Natural killer cell (primary cell): ENCODE results near the gene MAST4. TPM values are rescaled to one million over a fixed set of nuclear protein-coding genes. Genes with fewer than 3 reads are reported as not detected.

Source experiments
- ATAC-seq, 3 donors: fragments of 150-1000 bp in 2 of 3; fragments of 200-7000 bp in 1 of 3; cut with Tn5 transposase; 1 replicate in 1 of 3; 2 replicates in 2 of 3; pipeline ENCODE4 v1.10.0; 2021; ENCODE audit warnings: mild to moderate bottlenecking in 2 of 3, moderate library complexity in 2 of 3
- DNase-seq, 2 donors: peaks; one replicate each; pipeline versions ENCODE4 v3.0.0 to v3.0.0-alpha.2; 2013 to 2021; ENCODE audit warnings: mixed read lengths in 1 of 2
- H3K27ac ChIP-seq: one replicate; pipeline ENCODE4 v1.5.1; 2013; ENCODE audit warnings: mild to moderate bottlenecking, low read length
- H3K27me3 ChIP-seq: one replicate; pipeline ENCODE4 v1.6.1; 2013; ENCODE audit warnings: low read length; ENCODE audit not compliant: control insufficient read depth, insufficient read depth
- H3K36me3 ChIP-seq: one replicate; pipeline ENCODE4 v1.6.1; 2013; ENCODE audit warnings: low read length; ENCODE audit not compliant: control insufficient read depth, insufficient read depth
- H3K4me1 ChIP-seq: one replicate; pipeline ENCODE4 v1.6.1; 2013; ENCODE audit warnings: low read length; ENCODE audit not compliant: control insufficient read depth, insufficient read depth
- H3K4me3 ChIP-seq: one replicate; pipeline ENCODE4 v1.5.1; 2013; ENCODE audit warnings: low read length
- H3K9me3 ChIP-seq: one replicate; pipeline ENCODE4 v1.6.1; 2013; ENCODE audit warnings: low read length; ENCODE audit not compliant: control insufficient read depth, insufficient read depth
- H3K27ac Mint-ChIP-seq, 2 donors: one replicate each; pipeline ENCODE4 v1.8.0; 2022; ENCODE audit warnings: mild to moderate bottlenecking in 2 of 2, mixed read lengths in 2 of 2, moderate library complexity in 1 of 2
- H3K27me3 Mint-ChIP-seq, 2 donors: one replicate each; pipeline ENCODE4 v1.8.0; 2022; ENCODE audit warnings: low read depth in 2 of 2, mixed read lengths in 2 of 2
- H3K36me3 Mint-ChIP-seq: one replicate; pipeline ENCODE4 v1.8.0; 2022; ENCODE audit warnings: mixed read lengths
- H3K4me1 Mint-ChIP-seq, 2 donors: one replicate each; pipeline ENCODE4 v1.8.0; 2022; ENCODE audit warnings: mixed read lengths in 2 of 2
- H3K4me3 Mint-ChIP-seq: one replicate; pipeline ENCODE4 v1.8.0; 2022; ENCODE audit warnings: mild to moderate bottlenecking, moderate library complexity, mixed read lengths
- H3K9me3 Mint-ChIP-seq, 2 donors: one replicate each; pipeline ENCODE4 v1.8.0; 2022; ENCODE audit warnings: mixed read lengths in 2 of 2
- WGBS: methylation state at CpG from one replicate; pipeline ENCODE4 v1.1.7; 2013; ENCODE audit warnings: missing lambda C conversion rate; ENCODE audit not compliant: insufficient coverage; 5-methylcytosine and 5-hydroxymethylcytosine counted together
- intact Hi-C: fragments of 100-400 bp; cut with micrococcal nuclease; formaldehyde crosslinking; loops from one replicate; pipeline ENCODE4 v1.14.2; 2022
- total RNA-seq, 4 donors: library from RNA; stranded (reverse); fragments of 120-200 nt in 1 of 4; gene quantifications; one replicate each; pipeline versions ENCODE4 v1.2.3 to v1.2.4, GENCODE V29; 2013 to 2022
- TF ChIP-seq, protein P1 (sequence below): fragments of 200-600 bp; IDR thresholded peaks from one replicate; pipeline ENCODE4 v1.8.0; 2022; ENCODE audit warnings: antibody characterized with exemption

MAST4 gene
- total RNA-seq, 3 donors from 2014 or later (not counting 1 experiment from before 2014, with no cell fraction given), result 6.5 to 14.1 (median 12.7) TPM

DNA sequence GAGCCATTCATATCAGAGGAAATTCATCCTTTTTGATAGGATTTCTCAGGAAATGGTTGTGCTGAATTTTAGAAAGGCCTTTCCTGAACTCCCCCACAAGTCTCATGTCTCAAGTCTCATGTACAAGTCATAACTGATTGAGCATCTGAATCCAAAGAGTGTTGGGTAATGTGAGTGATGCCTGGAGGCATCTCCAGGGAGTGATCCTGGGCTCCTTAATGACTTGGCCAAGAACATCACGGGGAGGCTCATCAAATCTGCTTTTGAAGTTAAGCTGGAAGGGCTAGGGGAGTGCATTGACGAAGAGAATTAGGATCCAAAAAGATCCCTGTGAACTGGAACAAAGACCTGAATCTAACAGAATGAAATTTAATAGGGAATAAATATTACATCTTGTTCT lies 79.2 kb downstream of the MAST4 start:
- H3K27ac ChIP-seq, result no peak overlapping the region
- no peaks in the 10 kb centered on the region for H3K9me3 ChIP-seq
- Mint-ChIP-seq H3K27ac (no peak overlapping the region), H3K4me3 (no peak overlapping the region), H3K9me3 (no peaks in the 10 kb centered on the region), H3K4me1 (no peaks in the 10 kb centered on the region), H3K36me3 (no peaks in the 10 kb centered on the region), H3K27me3 (peaks cover 0 to 9% of the 10 kb centered on the region in 2 donors)
- intact Hi-C loops, result no loop called here
- DNase-seq (no peak), ATAC-seq (no peak)
- WGBS, result 91% methylated on average over 2 of the region's 2 CpGs
- H3K27me3 ChIP-seq, result no peaks in the 10 kb centered on the region
- TF ChIP-seq, protein P1, sequence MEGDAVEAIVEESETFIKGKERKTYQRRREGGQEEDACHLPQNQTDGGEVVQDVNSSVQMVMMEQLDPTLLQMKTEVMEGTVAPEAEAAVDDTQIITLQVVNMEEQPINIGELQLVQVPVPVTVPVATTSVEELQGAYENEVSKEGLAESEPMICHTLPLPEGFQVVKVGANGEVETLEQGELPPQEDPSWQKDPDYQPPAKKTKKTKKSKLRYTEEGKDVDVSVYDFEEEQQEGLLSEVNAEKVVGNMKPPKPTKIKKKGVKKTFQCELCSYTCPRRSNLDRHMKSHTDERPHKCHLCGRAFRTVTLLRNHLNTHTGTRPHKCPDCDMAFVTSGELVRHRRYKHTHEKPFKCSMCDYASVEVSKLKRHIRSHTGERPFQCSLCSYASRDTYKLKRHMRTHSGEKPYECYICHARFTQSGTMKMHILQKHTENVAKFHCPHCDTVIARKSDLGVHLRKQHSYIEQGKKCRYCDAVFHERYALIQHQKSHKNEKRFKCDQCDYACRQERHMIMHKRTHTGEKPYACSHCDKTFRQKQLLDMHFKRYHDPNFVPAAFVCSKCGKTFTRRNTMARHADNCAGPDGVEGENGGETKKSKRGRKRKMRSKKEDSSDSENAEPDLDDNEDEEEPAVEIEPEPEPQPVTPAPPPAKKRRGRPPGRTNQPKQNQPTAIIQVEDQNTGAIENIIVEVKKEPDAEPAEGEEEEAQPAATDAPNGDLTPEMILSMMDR, result no peak
- H3K4me1 ChIP-seq, result no peaks in the 10 kb centered on the region
- H3K36me3 ChIP-seq, result no peaks in the 10 kb centered on the region
- H3K4me3 ChIP-seq, result no peak overlapping the region

DNA sequence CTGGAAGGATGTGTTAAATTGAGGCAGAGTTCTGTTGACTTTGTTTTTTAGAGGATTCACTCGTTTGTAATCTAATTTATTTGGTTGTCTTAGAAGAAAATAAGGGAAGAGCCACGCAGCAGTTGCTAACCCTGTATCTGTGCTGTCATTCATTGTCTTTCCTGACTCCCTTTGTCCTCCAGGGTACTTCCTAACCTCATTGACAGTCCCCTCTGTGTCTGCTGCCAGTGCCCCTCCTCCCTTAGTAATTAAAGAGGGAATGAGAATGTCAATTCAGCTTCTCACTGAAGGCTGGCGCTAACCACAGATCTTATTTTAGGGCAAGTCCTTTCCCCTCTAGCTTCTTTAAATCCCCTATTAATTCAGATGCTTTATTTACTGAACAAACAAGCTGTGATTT lies 84.0 kb downstream of the MAST4 start:
- DNase-seq, result no peak
- TF ChIP-seq, protein P1, result no peak
- H3K4me3 Mint-ChIP-seq, result no peak overlapping the region
- Histone ChIP-seq H3K4me3 (no peak overlapping the region), H3K27ac (no peak overlapping the region), H3K9me3 (no peaks in the 10 kb centered on the region), H3K27me3 (no peaks in the 10 kb centered on the region), H3K36me3 (no peaks in the 10 kb centered on the region), H3K4me1 (no peaks in the 10 kb centered on the region)
- peaks cover 0 to 14% of the 10 kb centered on the region in 2 donors for H3K27me3 Mint-ChIP-seq
- intact Hi-C loops, result no loop called here
- H3K4me1 Mint-ChIP-seq, result no peaks in the 10 kb centered on the region
- H3K9me3 Mint-ChIP-seq, result no peaks in the 10 kb centered on the region
- H3K36me3 Mint-ChIP-seq, result no peaks in the 10 kb centered on the region
- ATAC-seq, result no peak
- WGBS, result 82% methylated on average over 3 of the region's 3 CpGs
- H3K27ac Mint-ChIP-seq, result no peak overlapping the region

DNA sequence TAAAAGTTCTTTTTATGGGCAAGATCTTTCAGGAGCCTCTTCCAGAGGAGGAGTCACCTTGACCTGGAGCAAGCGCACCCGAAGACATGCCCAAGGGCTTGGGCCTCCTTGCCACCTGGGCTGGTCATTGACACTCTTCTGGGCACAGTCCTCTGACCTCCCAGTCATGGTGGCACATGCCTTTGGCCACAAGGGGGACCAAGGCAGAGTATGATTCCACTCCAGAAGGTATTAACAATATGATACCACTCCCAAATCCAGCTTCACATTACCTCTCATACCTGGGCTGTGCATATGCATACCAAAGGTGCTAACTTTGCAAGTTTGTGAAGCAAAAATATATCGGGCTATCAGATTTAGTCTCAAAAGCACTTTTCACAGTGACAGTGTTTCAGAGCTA lies 84.6 kb downstream of the MAST4 start:
- TF ChIP-seq, protein P1, result no peak
- H3K27ac Mint-ChIP-seq, result no peak overlapping the region
- H3K27me3 Mint-ChIP-seq, result peaks cover 0 to 10% of the 10 kb centered on the region in 2 donors
- 90% methylated on average over 3 of the region's 3 CpGs for WGBS
- H3K4me1 Mint-ChIP-seq, result no peaks in the 10 kb centered on the region
- Histone ChIP-seq H3K9me3 (no peaks in the 10 kb centered on the region), H3K36me3 (no peaks in the 10 kb centered on the region), H3K4me3 (no peak overlapping the region), H3K27ac (no peak overlapping the region), H3K27me3 (no peaks in the 10 kb centered on the region), H3K4me1 (no peaks in the 10 kb centered on the region)
- no peak for DNase-seq
- no peak for ATAC-seq
- no peak overlapping the region for H3K4me3 Mint-ChIP-seq
- no peaks in the 10 kb centered on the region for H3K9me3 Mint-ChIP-seq
- H3K36me3 Mint-ChIP-seq, result no peaks in the 10 kb centered on the region
- intact Hi-C loops, result no loop called here

DNA sequence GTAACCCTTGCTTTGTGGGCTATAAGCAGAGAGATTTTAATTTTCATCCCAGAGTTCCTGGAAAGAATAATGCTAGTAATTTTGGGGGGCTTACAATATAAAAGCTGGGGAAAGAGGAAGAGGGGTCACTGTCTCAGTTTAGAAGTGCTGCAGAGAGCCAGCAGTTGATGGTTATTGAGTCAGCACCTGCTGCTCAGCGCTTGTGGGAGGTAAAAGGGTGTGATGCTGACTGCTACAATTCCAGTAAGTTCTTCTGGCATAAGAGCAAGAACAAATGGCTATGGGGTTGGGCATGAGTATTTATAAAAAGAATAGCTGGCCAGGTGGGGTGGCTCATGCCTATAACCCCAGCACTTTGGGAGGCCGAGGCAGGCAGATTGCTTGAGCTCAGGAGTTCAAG lies 88.5 kb downstream of the MAST4 start:
- H3K36me3 ChIP-seq, result no peaks in the 10 kb centered on the region
- no peak overlapping the region for H3K27ac ChIP-seq
- ATAC-seq, result no peak
- Mint-ChIP-seq H3K27ac (no peak overlapping the region), H3K36me3 (no peaks in the 10 kb centered on the region), H3K4me1 (no peaks in the 10 kb centered on the region), H3K27me3 (peaks cover 0 to 5% of the 10 kb centered on the region in 2 donors), H3K4me3 (no peak overlapping the region), H3K9me3 (no peaks in the 10 kb centered on the region)
- H3K4me3 ChIP-seq, result no peak overlapping the region
- no peaks in the 10 kb centered on the region for H3K27me3 ChIP-seq
- no peaks in the 10 kb centered on the region for H3K4me1 ChIP-seq
- no peak for DNase-seq
- H3K9me3 ChIP-seq, result no peaks in the 10 kb centered on the region
- intact Hi-C loops, result no loop called here
- WGBS, result 92% methylated on average over 2 of the region's 2 CpGs
- TF ChIP-seq, protein P1, result no peak
